Measurements from ENCODE around the gene LIN37. TPM values are rescaled to one million over a fixed set of nuclear protein-coding genes. Genes with fewer than 3 reads are reported as not detected.

Gene LIN37
- total and polyA plus RNA-seq, 2 of the 13 experiments (the other 11 are each of a cell fraction or from before 2014, with no cell fraction given), result 6.3 to 8.7 TPM

GRCh38 chr19:35716801-35717664, 31.3 kb upstream of the LIN37 start (continued):
- no peak for TF ChIP-seq MBD4 (IDR thresholded peaks at IDR 0.05; ENCODE audit: borderline replicate concordance, low read length)
- TF ChIP-seq, protein P1, sequence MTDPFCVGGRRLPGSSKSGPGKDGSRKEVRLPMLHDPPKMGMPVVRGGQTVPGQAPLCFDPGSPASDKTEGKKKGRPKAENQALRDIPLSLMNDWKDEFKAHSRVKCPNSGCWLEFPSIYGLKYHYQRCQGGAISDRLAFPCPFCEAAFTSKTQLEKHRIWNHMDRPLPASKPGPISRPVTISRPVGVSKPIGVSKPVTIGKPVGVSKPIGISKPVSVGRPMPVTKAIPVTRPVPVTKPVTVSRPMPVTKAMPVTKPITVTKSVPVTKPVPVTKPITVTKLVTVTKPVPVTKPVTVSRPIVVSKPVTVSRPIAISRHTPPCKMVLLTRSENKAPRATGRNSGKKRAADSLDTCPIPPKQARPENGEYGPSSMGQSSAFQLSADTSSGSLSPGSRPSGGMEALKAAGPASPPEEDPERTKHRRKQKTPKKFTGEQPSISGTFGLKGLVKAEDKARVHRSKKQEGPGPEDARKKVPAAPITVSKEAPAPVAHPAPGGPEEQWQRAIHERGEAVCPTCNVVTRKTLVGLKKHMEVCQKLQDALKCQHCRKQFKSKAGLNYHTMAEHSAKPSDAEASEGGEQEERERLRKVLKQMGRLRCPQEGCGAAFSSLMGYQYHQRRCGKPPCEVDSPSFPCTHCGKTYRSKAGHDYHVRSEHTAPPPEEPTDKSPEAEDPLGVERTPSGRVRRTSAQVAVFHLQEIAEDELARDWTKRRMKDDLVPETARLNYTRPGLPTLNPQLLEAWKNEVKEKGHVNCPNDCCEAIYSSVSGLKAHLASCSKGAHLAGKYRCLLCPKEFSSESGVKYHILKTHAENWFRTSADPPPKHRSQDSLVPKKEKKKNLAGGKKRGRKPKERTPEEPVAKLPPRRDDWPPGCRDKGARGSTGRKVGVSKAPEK (CRISPR knock-in tag; IDR thresholded peaks at IDR 0.05; ENCODE audit: borderline replicate concordance), result no peak
- no peak for TF ChIP-seq ZNF816 (CRISPR knock-in tag; IDR thresholded peaks at IDR 0.05; ENCODE audit: borderline replicate concordance)
- 0 out of 2 replicates have a peak, but pooled peaks have one; percentile 3 for TF ChIP-seq NCOA2 (CRISPR knock-in tag; IDR thresholded peaks at IDR 0.05)
- TF ChIP-seq ZNF577 (CRISPR knock-in tag; IDR thresholded peaks at IDR 0.05; ENCODE audit: borderline replicate concordance, low read depth), result no peak
- TF ChIP-seq RNF219 (CRISPR knock-in tag; IDR thresholded peaks at IDR 0.05), result peak; percentile 70; the same call in 1 of the 2 replicates
- TF ChIP-seq ZNF772 (CRISPR knock-in tag; IDR thresholded peaks at IDR 0.05), result peak; percentile 16; the same call in 1 of the 2 replicates
- TF ChIP-seq, protein P2, sequence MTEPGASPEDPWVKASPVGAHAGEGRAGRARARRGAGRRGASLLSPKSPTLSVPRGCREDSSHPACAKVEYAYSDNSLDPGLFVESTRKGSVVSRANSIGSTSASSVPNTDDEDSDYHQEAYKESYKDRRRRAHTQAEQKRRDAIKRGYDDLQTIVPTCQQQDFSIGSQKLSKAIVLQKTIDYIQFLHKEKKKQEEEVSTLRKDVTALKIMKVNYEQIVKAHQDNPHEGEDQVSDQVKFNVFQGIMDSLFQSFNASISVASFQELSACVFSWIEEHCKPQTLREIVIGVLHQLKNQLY (CRISPR knock-in tag; IDR thresholded peaks at IDR 0.05), result no peak
- no peak for TF ChIP-seq CREBL2 (CRISPR knock-in tag; IDR thresholded peaks at IDR 0.05; ENCODE audit: borderline replicate concordance)
- peak; percentile 55; the same call in 1 of the 2 replicates for TF ChIP-seq HOXA3 (CRISPR knock-in tag; IDR thresholded peaks at IDR 0.05)
- TF ChIP-seq IKZF1 (IDR thresholded peaks at IDR 0.05), result no peak
- 0 out of 2 replicates have a peak, but pooled peaks have one; percentile 57 for TF ChIP-seq GMEB2 (CRISPR knock-in tag; IDR thresholded peaks at IDR 0.05; ENCODE audit: low read depth)
- TF ChIP-seq SKIL (CRISPR knock-in tag; IDR thresholded peaks at IDR 0.05; ENCODE audit: borderline replicate concordance), result no peak
- TF ChIP-seq SP4 (CRISPR knock-in tag; IDR thresholded peaks at IDR 0.05), result peak; percentile 80
- no peak for TF ChIP-seq FOXK2 (IDR thresholded peaks at IDR 0.05)
- no peak for TF ChIP-seq PLRG1 (conservative IDR thresholded peaks at IDR 0.05)
